Gastrocnemius medialis (tissue), 4 donors: ENCODE data around the gene FRS2.

ENCODE experiments used
- CTCF ChIP-seq, 5 experiments: fragments of 450-650 bp in 3 of 5; fragments of 200-600 bp in 2 of 5; sonication (generic) in 2 of 5; IDR thresholded peaks in 4 of 5; conservative IDR thresholded peaks in 1 of 5; 1 replicate in 4 of 5; 2 replicates in 1 of 5; pipeline ENCODE4 v1.5.1; 2016 to 2019; ENCODE audit warnings: antibody characterized with exemption in 5 of 5, mild to moderate bottlenecking in 3 of 5, moderate library complexity in 3 of 5
- POLR2A ChIP-seq, 2 donors: fragments of 450-650 bp; IDR thresholded peaks; one replicate each; pipeline ENCODE4 v1.6.1; 2017; ENCODE audit warnings: antibody characterized with exemption in 2 of 2, mild to moderate bottlenecking in 2 of 2, moderate library complexity in 2 of 2

- TF ChIP-seq CTCF (IDR thresholded peaks at IDR 0.05 in 4 of 5, conservative IDR thresholded peaks at IDR 0.05 in 1 of 5) (no peak), POLR2A (IDR thresholded peaks at IDR 0.05) (no peak)
These were observed 131.9 kb downstream of the FRS2 start for GRCh38 chr12:69601962-69602685.
